T47D (cell line): ENCODE data around the gene KCNJ3.

Source experiments
- DNase-seq, 2 experiments: peaks; one replicate each; pipeline versions ENCODE4 v3.0.0 to v3.0.0-alpha.2; 2011 to 2012; ENCODE audit warnings: low read depth in 1 of 2, low spot score in 1 of 2
- JUND ChIP-seq: IDR thresholded peaks from 2 replicates; pipeline ENCODE4 v1.6.1; 2012; ENCODE audit warnings: low read depth
- in situ Hi-C: cut with HindIII; loops from 2 replicates; pipeline ENCODE4 v1.10.0; 2016; ENCODE audit warnings: low sequenced_read_pairs, low pct_unique_long_range_greater_than_20kb

The KCNJ3 gene

DNA sequence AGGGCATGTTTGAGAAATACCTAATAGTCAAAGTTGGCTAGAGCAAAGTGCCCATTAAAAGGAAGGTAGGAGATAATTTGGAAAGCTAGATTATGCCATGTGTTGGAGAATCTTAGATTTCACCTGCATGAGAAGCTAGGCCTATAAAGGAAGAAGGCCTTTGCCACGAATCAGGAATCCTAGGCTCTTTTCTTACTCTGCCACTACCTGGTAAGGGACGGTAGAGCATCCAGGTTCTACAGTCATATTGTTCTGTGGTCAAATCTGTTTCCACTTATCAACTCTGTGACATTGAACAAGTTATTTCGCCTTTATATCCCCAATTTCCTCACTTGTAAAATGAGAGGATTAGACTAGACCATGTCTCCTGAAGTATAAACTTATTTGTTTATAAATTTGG, 3.6 kb upstream of the KCNJ3 start:
- no peak for DNase-seq
- TF ChIP-seq JUND: no peak
- in situ Hi-C loops: no loop called here

DNA sequence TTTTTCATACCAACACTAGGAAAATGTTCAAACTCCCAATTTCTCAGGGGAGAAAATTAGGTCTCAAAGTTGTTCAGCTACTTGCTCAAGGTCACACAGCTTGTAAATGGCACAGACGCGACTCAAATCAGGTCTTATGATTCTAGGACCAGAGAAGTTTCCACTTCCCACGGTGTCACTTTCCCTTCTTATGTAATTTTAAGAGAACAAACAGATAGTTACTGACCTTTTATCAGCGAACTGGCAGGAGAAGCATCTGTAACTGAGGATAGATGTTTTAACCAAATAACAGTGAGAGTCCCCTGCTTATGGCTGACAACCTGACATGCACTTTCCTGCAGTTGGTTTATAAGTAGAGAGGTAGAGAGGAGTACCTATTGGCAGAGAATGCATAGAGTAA, 2.1 kb upstream of the KCNJ3 start:
- in situ Hi-C loops: no loop called here
- TF ChIP-seq JUND: no peak
- no peak for DNase-seq

DNA sequence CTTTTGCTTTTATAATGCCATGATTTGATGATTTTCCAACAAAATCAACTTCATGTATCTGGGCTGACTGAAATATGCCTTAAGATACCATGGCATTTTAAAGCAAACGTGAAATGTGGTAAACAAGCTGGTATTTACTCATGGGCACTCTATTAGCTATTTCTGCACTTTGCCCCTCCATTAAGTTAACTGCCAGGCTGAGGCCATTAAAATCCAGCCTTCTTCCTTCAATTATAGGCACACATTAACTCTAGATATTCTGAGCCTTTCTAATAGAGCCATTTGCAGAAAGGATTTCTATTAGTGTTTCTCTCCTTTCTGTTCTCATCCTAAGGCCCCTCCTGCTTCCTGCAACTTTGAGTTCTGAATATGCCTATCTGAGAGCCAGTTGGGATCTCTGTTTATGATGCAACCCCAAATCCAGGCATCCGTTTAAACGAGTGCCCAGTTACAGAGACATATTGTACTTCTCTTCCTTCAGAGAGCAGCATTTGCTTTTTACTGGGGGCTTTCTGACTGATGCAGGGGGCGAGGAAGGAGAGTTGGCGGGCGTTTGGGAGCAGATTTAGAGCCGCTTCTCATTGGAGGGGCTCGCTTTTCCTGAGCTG, 1.6 kb upstream of the KCNJ3 start:
- in situ Hi-C loops: no loop called here
- no peak for DNase-seq

DNA sequence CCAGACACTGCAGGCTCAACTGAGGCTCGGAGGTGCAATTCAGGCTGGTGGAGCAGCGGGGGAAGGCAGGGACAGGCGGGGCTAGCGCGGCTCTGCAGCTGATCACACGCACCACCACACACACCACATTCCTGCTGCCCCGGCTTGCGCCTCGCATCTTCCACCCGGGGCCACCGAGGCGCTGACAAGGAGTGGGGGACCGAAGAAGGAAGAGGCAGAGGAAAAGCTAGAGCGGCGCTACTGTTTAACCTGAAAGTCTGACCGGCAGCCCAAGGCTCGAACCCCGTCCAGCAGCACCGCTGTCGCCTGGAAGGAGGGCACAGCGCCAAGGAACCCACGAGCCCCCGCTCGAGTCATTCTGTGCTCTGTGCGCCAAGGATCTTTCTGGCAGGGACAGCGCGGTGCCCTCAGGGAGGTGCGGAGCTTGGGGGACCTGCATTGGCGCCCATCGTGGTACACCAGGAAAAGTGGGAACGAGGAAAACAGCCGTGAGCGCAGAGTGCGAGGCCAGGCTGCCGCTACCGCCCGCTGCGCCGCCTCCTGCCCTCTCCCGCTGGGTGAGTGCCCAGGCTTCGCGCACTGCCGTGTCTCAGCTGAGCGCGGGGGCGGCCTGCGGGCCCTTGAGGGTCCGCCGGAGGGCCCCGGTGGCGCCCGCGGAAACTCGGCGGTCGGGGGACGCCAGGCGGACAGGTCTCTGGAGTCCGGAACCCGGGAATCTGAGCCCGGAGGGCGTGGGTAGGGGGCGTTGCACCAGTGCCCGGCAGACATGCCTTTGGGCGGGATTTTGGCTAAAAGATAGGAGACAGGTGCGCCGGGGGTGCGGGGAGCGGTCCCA, 860 bp upstream of the KCNJ3 start:
- no peak for TF ChIP-seq JUND
- peak; percentile 15 to 25 for DNase-seq
- in situ Hi-C loops: no loop called here

More for the DNA sequence above, 1.6 kb upstream of the KCNJ3 start:
- TF ChIP-seq JUND: no peak

DNA sequence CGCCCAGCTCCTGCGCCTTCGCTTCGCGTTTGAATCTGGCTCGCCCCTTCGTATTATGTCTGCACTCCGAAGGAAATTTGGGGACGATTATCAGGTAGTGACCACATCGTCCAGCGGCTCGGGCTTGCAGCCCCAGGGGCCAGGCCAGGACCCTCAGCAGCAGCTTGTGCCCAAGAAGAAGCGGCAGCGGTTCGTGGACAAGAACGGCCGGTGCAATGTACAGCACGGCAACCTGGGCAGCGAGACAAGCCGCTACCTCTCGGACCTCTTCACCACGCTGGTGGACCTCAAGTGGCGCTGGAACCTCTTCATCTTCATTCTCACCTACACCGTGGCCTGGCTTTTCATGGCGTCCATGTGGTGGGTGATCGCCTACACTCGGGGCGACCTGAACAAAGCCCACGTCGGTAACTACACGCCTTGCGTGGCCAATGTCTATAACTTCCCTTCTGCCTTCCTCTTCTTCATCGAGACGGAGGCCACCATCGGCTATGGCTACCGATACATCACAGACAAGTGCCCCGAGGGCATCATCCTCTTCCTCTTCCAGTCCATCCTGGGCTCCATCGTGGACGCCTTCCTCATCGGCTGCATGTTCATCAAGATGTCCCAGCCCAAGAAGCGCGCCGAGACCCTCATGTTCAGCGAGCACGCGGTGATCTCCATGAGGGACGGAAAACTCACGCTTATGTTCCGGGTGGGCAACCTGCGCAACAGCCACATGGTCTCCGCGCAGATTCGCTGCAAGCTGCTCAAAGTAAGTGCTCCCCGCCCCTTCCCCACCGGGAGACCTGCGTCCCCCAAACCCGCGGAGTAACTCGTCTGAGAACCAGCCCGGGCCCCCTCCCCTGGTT, 453 bp downstream of the KCNJ3 start:
- no peak for TF ChIP-seq JUND
- DNase-seq: no peak
- in situ Hi-C loops: no loop called here

DNA sequence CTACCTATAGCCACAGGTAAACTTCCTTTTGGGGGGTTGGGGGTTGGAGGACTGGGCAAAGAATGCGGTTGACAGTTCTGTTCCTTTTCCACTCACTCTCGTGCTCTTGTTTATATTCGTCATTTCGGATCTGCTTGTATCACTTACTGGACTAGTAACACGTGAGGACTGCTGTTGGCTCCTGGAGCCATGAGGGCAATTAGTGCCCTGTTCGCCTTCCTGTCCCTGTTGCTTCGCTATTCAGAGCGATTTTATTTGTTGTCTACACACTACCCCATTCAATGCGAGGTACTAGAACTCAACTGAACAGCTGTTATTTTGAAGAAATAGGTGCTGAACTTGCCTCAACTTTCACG, 1.1 kb downstream of the KCNJ3 start:
- in situ Hi-C loops: no loop called here
- TF ChIP-seq JUND: no peak
- no peak for DNase-seq

DNA sequence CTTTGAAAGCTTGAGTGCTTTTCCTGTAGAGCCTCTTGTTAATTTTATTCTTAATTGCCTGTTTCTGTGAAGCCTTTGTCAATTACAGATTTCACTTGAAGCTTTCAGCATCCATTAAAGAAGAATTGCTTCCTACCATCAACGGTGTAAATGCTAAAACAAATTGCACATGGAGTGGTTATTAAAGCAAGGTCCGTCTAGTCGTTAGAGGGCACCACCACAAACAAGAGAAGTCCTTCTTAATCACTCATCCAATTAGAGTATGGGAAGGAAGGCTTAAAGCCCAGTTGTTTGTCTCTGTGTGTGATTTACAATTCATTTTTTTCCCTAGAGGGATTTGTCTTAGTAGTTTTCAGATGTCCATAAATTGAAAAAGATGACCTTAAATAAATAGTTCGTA, 1.6 kb downstream of the KCNJ3 start:
- in situ Hi-C loops: no loop called here
- DNase-seq: no peak
- no peak for TF ChIP-seq JUND

DNA sequence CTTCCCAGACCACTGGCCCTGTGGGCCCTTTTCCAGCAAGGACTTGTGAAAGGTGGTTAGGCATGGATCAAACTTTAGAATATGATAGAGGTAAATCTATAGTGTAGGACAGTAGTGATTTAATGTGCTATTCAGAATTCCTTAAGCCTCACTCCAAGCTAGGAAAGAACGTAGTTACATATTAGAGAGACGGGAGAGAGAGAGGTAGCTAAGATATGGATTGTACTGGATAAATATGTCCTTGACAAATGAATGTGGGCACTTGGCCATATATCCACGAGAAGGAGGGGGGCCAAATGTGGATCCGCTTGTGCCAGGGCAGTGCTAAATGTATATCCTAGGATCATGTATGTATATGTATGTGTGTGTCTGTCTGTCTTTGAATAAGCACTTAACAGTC, 6.5 kb downstream of the KCNJ3 start:
- no peak for TF ChIP-seq JUND
- DNase-seq: no peak

DNA sequence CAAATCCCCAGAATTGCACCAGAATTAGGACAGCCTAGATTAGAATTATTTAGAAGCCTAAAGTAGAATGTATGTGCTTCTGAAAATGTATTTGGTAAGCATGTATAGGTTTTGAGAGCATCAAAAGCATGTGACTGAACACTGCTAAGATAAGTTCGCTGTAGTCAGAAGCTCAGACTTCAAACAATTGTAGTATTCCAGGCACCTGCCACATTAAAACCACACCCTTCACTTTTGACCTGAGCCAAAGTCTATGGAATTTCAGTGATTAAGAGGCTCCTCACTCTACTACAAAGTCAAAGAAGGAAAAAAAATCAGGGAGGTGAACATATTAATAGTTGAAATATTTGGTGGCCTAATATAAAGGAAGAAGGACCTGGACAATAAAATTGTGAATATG, 8.2 kb downstream of the KCNJ3 start:
- no peak for DNase-seq
- no peak for TF ChIP-seq JUND
- in situ Hi-C loops: no loop called here

More for the DNA sequence above, 6.5 kb downstream of the KCNJ3 start:
- in situ Hi-C loops: no loop called here

DNA sequence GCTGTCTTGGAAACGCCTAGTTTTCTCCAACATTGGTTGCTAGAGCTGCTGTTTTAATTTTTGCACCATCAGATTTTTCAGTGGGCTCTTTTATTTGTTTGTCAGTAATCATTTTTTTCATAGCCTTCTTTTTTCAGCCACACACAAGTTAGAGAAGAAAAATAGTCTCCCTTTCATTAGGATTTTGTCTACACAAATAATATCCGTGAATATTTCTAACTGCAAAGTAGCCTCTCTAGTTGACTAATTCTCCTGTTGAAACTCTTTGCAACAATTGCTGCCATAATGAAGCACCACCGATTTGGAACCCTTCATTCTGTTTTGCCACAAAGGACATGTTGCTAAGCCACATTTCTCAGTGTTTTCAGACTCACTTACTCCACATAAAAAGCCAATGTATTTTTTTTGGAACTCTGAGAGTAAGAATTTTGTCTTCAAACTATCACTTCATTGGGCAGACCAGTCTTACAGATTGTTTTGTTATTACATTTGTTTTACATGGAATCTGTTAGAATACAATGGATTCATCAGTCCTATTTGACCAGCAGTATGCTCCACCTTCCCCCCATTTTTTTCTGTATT, 9.6 kb downstream of the KCNJ3 start:
- in situ Hi-C loops: no loop called here
- no peak for TF ChIP-seq JUND

DNA sequence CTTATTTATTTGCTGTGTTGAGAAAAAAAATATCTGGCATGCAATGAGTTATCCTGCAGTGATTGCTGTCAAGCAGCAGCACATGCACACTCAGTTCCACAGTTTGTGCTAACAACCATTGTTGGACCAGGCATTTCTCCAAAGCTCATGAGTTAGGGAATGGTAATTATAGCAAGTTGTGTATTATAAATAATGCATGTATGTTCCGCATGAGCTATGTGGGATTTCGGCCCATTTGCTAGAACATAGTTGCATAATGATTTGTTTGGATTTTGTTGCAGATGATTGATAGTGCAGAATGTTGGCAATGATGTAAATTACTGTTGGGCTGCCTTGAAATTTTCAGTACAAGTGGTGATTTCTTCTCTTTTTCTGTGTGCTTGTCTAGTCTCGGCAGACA, 10.7 kb downstream of the KCNJ3 start:
- in situ Hi-C loops: no loop called here
- DNase-seq: peak in 1 of 2 experiments; percentile 6
- TF ChIP-seq JUND: no peak

More for the DNA sequence above, 9.6 kb downstream of the KCNJ3 start:
- no peak for DNase-seq

DNA sequence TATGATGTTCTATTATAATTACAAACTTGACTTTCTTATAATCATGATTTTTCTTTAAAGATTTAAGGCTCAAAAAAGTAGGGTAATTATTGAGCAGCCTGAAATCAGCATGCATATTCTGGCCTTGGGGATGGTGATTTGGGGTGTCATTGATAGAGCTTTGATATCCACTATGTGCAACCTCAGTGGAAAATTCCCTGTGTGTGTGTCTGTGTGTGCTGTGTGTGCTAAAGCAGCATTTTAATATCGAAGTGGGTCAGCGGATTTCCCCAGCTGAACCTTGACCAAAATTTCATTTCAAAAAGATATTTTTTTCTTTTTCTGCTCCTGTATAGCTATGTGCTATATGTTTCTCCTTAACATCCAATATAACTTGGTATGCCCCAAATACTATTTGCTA, 11.6 kb downstream of the KCNJ3 start:
- no peak for TF ChIP-seq JUND
- no peak for DNase-seq
- in situ Hi-C loops: no loop called here
